ENCODE results near the gene ASB8. TPM values are rescaled to one million over a fixed set of nuclear protein-coding genes. Genes with fewer than 3 reads are reported as not detected.

ASB8 gene
- total and polyA plus RNA-seq, 9 of the 15 experiments (the other 6 are each of a cell fraction or from before 2014, with no cell fraction given): 13.3 to 29.0 (median 19.6) TPM

- H4K20me1 ChIP-seq (replicated peaks; ENCODE audit: control insufficient read depth, insufficient read depth, low read length): no peaks in the 10 kb centered on the region
- no peak overlapping the region for H3K4me2 ChIP-seq (ENCODE audit: insufficient read depth, low read length)
- H3K79me2 ChIP-seq (ENCODE audit: control insufficient read depth, insufficient read depth, low read length): no peaks in the 10 kb centered on the region
- no peaks in the 10 kb centered on the region for H3K9me3 ChIP-seq (replicated peaks; ENCODE audit: control insufficient read depth, insufficient read depth, low read depth, low read length)
- BruUV-seq (replicated peaks): no TSS peak
- POLR2A ChIA-PET: no interaction called here
- FAIRE-seq: no peak
- no peak overlapping the region for H3K9ac ChIP-seq (ENCODE audit: insufficient read depth in 1 of 2, low read depth in 2 of 2, low read length in 2 of 2)
- H3K27ac ChIP-seq (ENCODE audit: extremely low read depth, low read depth, low read length): no peak overlapping the region
- no peak for ATAC-seq
- TF ChIP-seq ZNF57 (CRISPR knock-in tag; IDR thresholded peaks at IDR 0.05) (no peak), SREBF2 (CRISPR knock-in tag; IDR thresholded peaks at IDR 0.05) (no peak), ZNF174 (CRISPR knock-in tag; IDR thresholded peaks at IDR 0.05) (no peak), CBX5 (IDR thresholded peaks at IDR 0.05; ENCODE audit: borderline replicate concordance, low read depth) (no peak), MTF1 (CRISPR knock-in tag; IDR thresholded peaks at IDR 0.05; ENCODE audit: borderline replicate concordance) (no peak)
- no peak overlapping the region for H3K4me3 ChIP-seq
- H2AFZ ChIP-seq (ENCODE audit: low read depth, low read length): no peak overlapping the region
- H3K4me1 ChIP-seq (replicated peaks in 1 of 2; ENCODE audit: control insufficient read depth in 2 of 2, insufficient read depth in 2 of 2, low read length in 2 of 2): no peaks in the 10 kb centered on the region
- H3K9me1 ChIP-seq (ENCODE audit: control insufficient read depth, insufficient read depth, low read length): no peaks in the 10 kb centered on the region
- CTCF ChIA-PET (ENCODE audit: low intra/inter-chr PET ratio): no interaction called here
- DNase-seq (ENCODE audit: extremely low read depth in 1 of 4, low spot score in 3 of 4): no peak
- no peaks in the 10 kb centered on the region for H3K36me3 ChIP-seq (ENCODE audit: control insufficient read depth, insufficient read depth, low read length)
- intact Hi-C loops (cut with micrococcal nuclease): no loop called here
- in situ Hi-C loops (cut with MboI): no loop called here
- peaks cover 10 to 11% of the 10 kb centered on the region in 2 experiments; a peak in 4 of 5 replicates for H3K27me3 ChIP-seq (ENCODE audit: control insufficient read depth in 2 of 2, insufficient read depth in 2 of 2, low read length in 2 of 2)
These were observed 33.8 kb upstream of the ASB8 start for GRCh38 chr12:48191096-48191495.
